Ovary (tissue), 9 donors: Measurements from ENCODE around the gene AFF3. TPM values are rescaled to one million over a fixed set of nuclear protein-coding genes. Genes with fewer than 3 reads are reported as not detected.

Experiments used
- DNase-seq, 5 donors: peaks; one replicate each; pipeline ENCODE4 v3.0.0-alpha.2; 2019 to 2020
- H3K27ac ChIP-seq, 2 donors: fragments of 200-600 bp; one replicate each; pipeline versions ENCODE4 v1.5.1 to v1.8.0; 2019 to 2022
- H3K27me3 ChIP-seq: fragments of 200-600 bp; one replicate; pipeline ENCODE4 v1.8.0; 2022
- H3K36me3 ChIP-seq: fragments of 200-600 bp; sonication (generic); one replicate; pipeline ENCODE4 v1.5.1; 2019
- H3K4me1 ChIP-seq: one replicate; pipeline ENCODE4 v1.8.1; 2013; ENCODE audit warnings: mild to moderate bottlenecking, moderate library complexity; ENCODE audit not compliant: insufficient read depth
- H3K4me3 ChIP-seq: fragments of 200-600 bp; sonication (generic); one replicate; pipeline ENCODE4 v1.5.1; 2017
- H3K9me3 ChIP-seq, 2 donors: fragments of 200-600 bp in 1 of 2; sonication (generic) in 1 of 2; one replicate each; pipeline versions ENCODE4 v1.5.1 to v1.8.1; 2013 to 2019; ENCODE audit warnings: mild to moderate bottlenecking in 1 of 2, moderate library complexity in 1 of 2
- CTCF ChIP-seq, 3 donors: fragments of 450-650 bp in 2 of 3; fragments of 200-600 bp in 1 of 3; IDR thresholded peaks; one replicate each; pipeline versions ENCODE4 v1.5.1 to v1.8.0; 2016 to 2022; ENCODE audit warnings: antibody characterized with exemption in 3 of 3, mild to moderate bottlenecking in 1 of 3
- EP300 ChIP-seq: sonication (generic); formaldehyde crosslinking; IDR thresholded peaks from one replicate; pipeline ENCODE4 v1.6.1; 2017; ENCODE audit warnings: antibody characterized with exemption
- POLR2A ChIP-seq: fragments of 450-650 bp; IDR thresholded peaks from one replicate; pipeline ENCODE4 v1.6.1; 2017; ENCODE audit warnings: antibody characterized with exemption, mild to moderate bottlenecking, moderate library complexity
- WGBS, 3 donors: extraction: QIAGEN DNeasy Blood & Tissue Kit in 1 of 3; methylation state at CpG; one replicate each; pipeline versions ENCODE4 v1.1.5 to v1.1.7; 2013 to 2017; 5-methylcytosine and 5-hydroxymethylcytosine counted together
- intact Hi-C, 4 donors: fragments of 100-400 bp; cut with DNase I; formaldehyde crosslinking; loops; one replicate each; pipeline versions ENCODE4 v1.11.0 to v1.15.1; 2022 to 2023
- polyA plus RNA-seq, 2 donors: library from polyadenylated mRNA; stranded (reverse); fragments of 200-250 nt in 1 of 2; fragments of 350-450 nt in 1 of 2; fragmentation: Illumina TruSeq in 1 of 2; extraction: RNeasy Lipid Tissue Mini Kit (QIAGEN cat#74804) in 1 of 2; gene quantifications; one replicate each; pipeline ENCODE4 v1.2.3, GENCODE V29; 2013 to 2014
- total RNA-seq, 7 donors: library from RNA; depleted of rRNA in 2 of 7; stranded (reverse); fragments of >200 nt in 2 of 7; fragmentation: NEBNext Ultra II Directional in 3 of 7; extraction: Animal tissue kit (Norgen Biotek cat#: 25700) in 3 of 7; gene quantifications; one replicate each; pipeline versions ENCODE4 v1.1.0 to v1.2.4, GENCODE V29; 2016 to 2023
- donor health status: DM: no; HTN: no; CAD: no; lungs with moderate emphysema.
- donor health status: DM: no; HTN: no; CAD: no.
- donor health status: Bipolar disorder and iron deficiency.
- donor health status: DM: yes; HTN: yes; CAD: no.
- donor health status: DM: no; HTN: no; CAD: no.
- donor health status: DM: yes; HTN: yes; CAD: no.

Gene AFF3
- total and polyA plus RNA-seq, 9 donors = 5.9 to 40.8 (median 25.7) TPM

- intact Hi-C loops = no loop called here
- Histone ChIP-seq H3K9me3 (no peaks in the 10 kb centered on the region), H3K4me3 (no peak overlapping the region), H3K4me1 (peaks cover 17% of the 10 kb centered on the region), H3K27me3 (no peaks in the 10 kb centered on the region), H3K36me3 (no peaks in the 10 kb centered on the region), H3K27ac (no peak overlapping the region)
- no peak for DNase-seq
- WGBS, 3 donors = 67 to 79% (median 71%) methylated on average over 3 of the region's 3 CpGs
- TF ChIP-seq EP300 = no peak
- TF ChIP-seq CTCF (IDR thresholded peaks at IDR 0.05) = no peak
- no peak for TF ChIP-seq POLR2A
These were observed 434.2 kb downstream of the AFF3 start for GRCh38 chr2:99708231-99708630.

- Histone ChIP-seq H3K27me3 (no peaks in the 10 kb centered on the region), H3K36me3 (no peaks in the 10 kb centered on the region), H3K4me1 (peaks cover 17% of the 10 kb centered on the region), H3K4me3 (no peak overlapping the region), H3K27ac (no peak overlapping the region), H3K9me3 (no peaks in the 10 kb centered on the region)
- intact Hi-C loops = no loop called here
- whole genome bisulfite sequencing, 3 donors = 33 to 66% (median 54%) methylated on average over 1 of the region's 1 CpG
- TF ChIP-seq POLR2A (no peak), CTCF (IDR thresholded peaks at IDR 0.05) (no peak), EP300 (no peak)
- no peak for DNase-seq
These were observed 434.8 kb downstream of the AFF3 start for GRCh38 chr2:99707592-99707991.

- H3K4me1 ChIP-seq = peaks cover 17% of the 10 kb centered on the region
- H3K9me3 ChIP-seq = no peaks in the 10 kb centered on the region
- H3K4me3 ChIP-seq = no peak overlapping the region
- H3K27me3 ChIP-seq = no peaks in the 10 kb centered on the region
- no peak for TF ChIP-seq POLR2A
- TF ChIP-seq EP300 = no peak
- no peak for TF ChIP-seq CTCF (IDR thresholded peaks at IDR 0.05)
- WGBS, 3 donors = 7 to 13% (median 7%) methylated on average over 4 of the region's 4 CpGs
- H3K36me3 ChIP-seq = no peaks in the 10 kb centered on the region
- no peak for DNase-seq
- H3K27ac ChIP-seq = no peak overlapping the region
- intact Hi-C loops = no loop called here
These were observed 435.7 kb downstream of the AFF3 start for GRCh38 chr2:99706735-99707134.

GRCh38 chr2:99701503-99701902 lies 440.9 kb downstream of the AFF3 start:
- Histone ChIP-seq H3K9me3 (no peaks in the 10 kb centered on the region), H3K4me1 (peaks cover 18% of the 10 kb centered on the region), H3K36me3 (no peaks in the 10 kb centered on the region), H3K27ac (no peak overlapping the region), H3K27me3 (no peaks in the 10 kb centered on the region), H3K4me3 (no peak overlapping the region)
- TF ChIP-seq EP300 (no peak), CTCF (IDR thresholded peaks at IDR 0.05) (no peak), POLR2A (no peak)
- intact Hi-C loops = no loop called here
- 77 to 92% (median 91%) methylated on average over 7 of the region's 7 CpGs for WGBS, 3 donors
- DNase-seq = no peak
